ENCODE results near the gene ADCY5. TPM values are rescaled to one million over a fixed set of nuclear protein-coding genes. Genes with fewer than 3 reads are reported as not detected.

The ADCY5 gene
- total RNA-seq, 1 experiment from 2014 or later, result 1.4 TPM

DNA sequence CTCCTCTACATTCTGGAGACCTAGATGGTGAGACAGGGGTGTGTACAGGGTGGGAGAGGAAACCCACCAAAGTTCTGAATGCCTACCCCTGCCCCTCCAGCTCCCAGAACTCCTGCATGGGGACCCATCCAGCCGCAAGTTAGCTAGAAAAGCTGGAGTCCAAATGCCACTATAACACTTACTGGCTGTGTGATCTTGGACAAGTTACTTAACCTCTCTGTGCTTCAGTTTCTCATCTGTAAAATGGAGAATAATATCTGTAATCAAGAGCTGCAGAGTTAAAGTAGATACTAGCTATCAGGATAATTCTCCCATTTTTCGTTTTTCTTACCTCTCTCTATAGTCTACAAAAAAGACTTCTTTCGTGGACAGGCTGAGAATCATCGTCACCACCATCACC, 63.4 kb downstream of the ADCY5 start:
- Histone ChIP-seq H3K27me3 (ENCODE audit: control insufficient read depth, insufficient read depth, low read length) (no peaks in the 10 kb centered on the region; the same call in 1 of the 2 replicates), H3K4me3 (ENCODE audit: low read depth in 2 of 2, low read length in 2 of 2) (no peak overlapping the region), H3K4me1 (ENCODE audit: control insufficient read depth, insufficient read depth, low read length) (peaks cover 7% of the 10 kb centered on the region), H3K27ac (ENCODE audit: low read length) (no peak overlapping the region), H3K9me3 (ENCODE audit: control insufficient read depth, insufficient read depth, low read depth, low read length) (no peaks in the 10 kb centered on the region), H3K36me3 (ENCODE audit: control insufficient read depth, insufficient read depth, low read length) (no peaks in the 10 kb centered on the region)
- ChIA-PET CTCF (no interaction called here), POLR2A (no interaction called here)
- no TSS peak for BruUV-seq (replicated peaks)
- intact Hi-C loops (cut with micrococcal nuclease; ENCODE audit: unreplicated experiment) (no loop called here), in situ Hi-C loops (cut with HindIII; ENCODE audit: low pct_unique_long_range_greater_than_20kb, low sequenced_read_pairs) (no loop called here)
- ATAC-seq (no peak), DNase-seq (ENCODE audit: low read depth, low spot score) (no peak)
- TF ChIP-seq, protein P1, sequence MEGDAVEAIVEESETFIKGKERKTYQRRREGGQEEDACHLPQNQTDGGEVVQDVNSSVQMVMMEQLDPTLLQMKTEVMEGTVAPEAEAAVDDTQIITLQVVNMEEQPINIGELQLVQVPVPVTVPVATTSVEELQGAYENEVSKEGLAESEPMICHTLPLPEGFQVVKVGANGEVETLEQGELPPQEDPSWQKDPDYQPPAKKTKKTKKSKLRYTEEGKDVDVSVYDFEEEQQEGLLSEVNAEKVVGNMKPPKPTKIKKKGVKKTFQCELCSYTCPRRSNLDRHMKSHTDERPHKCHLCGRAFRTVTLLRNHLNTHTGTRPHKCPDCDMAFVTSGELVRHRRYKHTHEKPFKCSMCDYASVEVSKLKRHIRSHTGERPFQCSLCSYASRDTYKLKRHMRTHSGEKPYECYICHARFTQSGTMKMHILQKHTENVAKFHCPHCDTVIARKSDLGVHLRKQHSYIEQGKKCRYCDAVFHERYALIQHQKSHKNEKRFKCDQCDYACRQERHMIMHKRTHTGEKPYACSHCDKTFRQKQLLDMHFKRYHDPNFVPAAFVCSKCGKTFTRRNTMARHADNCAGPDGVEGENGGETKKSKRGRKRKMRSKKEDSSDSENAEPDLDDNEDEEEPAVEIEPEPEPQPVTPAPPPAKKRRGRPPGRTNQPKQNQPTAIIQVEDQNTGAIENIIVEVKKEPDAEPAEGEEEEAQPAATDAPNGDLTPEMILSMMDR (IDR thresholded peaks at IDR 0.05), result no peak
- TF ChIP-seq, protein P2, sequence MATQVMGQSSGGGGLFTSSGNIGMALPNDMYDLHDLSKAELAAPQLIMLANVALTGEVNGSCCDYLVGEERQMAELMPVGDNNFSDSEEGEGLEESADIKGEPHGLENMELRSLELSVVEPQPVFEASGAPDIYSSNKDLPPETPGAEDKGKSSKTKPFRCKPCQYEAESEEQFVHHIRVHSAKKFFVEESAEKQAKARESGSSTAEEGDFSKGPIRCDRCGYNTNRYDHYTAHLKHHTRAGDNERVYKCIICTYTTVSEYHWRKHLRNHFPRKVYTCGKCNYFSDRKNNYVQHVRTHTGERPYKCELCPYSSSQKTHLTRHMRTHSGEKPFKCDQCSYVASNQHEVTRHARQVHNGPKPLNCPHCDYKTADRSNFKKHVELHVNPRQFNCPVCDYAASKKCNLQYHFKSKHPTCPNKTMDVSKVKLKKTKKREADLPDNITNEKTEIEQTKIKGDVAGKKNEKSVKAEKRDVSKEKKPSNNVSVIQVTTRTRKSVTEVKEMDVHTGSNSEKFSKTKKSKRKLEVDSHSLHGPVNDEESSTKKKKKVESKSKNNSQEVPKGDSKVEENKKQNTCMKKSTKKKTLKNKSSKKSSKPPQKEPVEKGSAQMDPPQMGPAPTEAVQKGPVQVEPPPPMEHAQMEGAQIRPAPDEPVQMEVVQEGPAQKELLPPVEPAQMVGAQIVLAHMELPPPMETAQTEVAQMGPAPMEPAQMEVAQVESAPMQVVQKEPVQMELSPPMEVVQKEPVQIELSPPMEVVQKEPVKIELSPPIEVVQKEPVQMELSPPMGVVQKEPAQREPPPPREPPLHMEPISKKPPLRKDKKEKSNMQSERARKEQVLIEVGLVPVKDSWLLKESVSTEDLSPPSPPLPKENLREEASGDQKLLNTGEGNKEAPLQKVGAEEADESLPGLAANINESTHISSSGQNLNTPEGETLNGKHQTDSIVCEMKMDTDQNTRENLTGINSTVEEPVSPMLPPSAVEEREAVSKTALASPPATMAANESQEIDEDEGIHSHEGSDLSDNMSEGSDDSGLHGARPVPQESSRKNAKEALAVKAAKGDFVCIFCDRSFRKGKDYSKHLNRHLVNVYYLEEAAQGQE (IDR thresholded peaks at IDR 0.05; ENCODE audit: insufficient read depth in 1 of 2, low read depth in 2 of 2, low read length in 1 of 2), result no peak
- TF ChIP-seq SIN3A (IDR thresholded peaks at IDR 0.05; ENCODE audit: borderline replicate concordance, insufficient read depth, low read depth, low read length), result no peak
- TF ChIP-seq TCF7L2 (IDR thresholded peaks at IDR 0.05; ENCODE audit: low read depth, low read length), result no peak
- no peak for TF ChIP-seq POLR2AphosphoS5 (IDR thresholded peaks at IDR 0.05; ENCODE audit: low read depth, low read length)

DNA sequence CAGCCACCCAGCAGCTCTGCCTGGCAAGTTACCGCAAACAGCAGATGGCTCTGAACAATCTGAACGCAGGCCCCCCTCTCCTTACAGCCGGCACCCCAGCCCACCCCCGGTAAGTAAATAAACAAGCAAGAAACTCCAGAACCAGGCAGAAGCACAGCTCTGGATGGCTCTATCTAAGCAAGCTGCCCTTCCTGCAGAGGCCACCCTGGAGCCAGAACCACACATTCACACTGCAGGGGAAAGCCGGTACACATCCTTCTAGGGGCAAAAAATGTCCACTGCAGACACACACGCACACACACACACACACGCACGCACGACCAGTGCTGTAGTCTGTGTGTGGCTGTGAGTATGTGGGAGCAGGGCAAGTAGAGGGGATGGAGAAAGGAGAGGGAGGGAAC, 63.9 kb downstream of the ADCY5 start:
- DNase-seq (ENCODE audit: low read depth, low spot score), result no peak

DNA sequence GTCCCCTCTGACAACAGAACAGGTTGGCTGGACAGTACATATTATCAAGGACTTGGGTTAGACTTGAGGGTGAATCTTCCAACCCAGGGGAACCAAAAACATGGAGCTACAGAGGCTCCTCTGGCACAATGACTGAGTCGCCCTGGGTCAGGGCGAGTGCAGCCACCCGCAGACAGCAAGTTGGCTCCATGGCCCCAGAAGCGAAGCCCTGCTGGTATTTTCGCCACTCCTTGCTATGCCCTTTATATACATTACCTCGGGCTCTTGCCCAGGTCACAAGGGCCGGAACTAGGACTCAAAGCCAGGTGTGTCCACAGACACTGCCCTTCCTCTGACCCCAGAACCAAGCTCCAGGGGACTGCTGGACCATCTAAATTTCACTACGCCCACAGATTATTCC, 64.6 kb downstream of the ADCY5 start:
- no peak overlapping the region for H3K4me3 ChIP-seq (ENCODE audit: low read depth in 2 of 2, low read length in 2 of 2)
- peaks cover 7% of the 10 kb centered on the region for H3K4me1 ChIP-seq (ENCODE audit: control insufficient read depth, insufficient read depth, low read length)
- TF ChIP-seq TCF7L2 (IDR thresholded peaks at IDR 0.05; ENCODE audit: low read depth, low read length) (no peak), SIN3A (IDR thresholded peaks at IDR 0.05; ENCODE audit: borderline replicate concordance, insufficient read depth, low read depth, low read length) (no peak), POLR2AphosphoS5 (IDR thresholded peaks at IDR 0.05; ENCODE audit: low read depth, low read length) (no peak)
- TF ChIP-seq, protein P2 (IDR thresholded peaks at IDR 0.05; ENCODE audit: insufficient read depth in 1 of 2, low read depth in 2 of 2, low read length in 1 of 2), result no peak
- TF ChIP-seq, protein P1 (IDR thresholded peaks at IDR 0.05), result no peak
- BruUV-seq (replicated peaks), result no TSS peak
- POLR2A ChIA-PET, result no interaction called here
- CTCF ChIA-PET, result no interaction called here
- ATAC-seq, result no peak
- in situ Hi-C loops (cut with HindIII; ENCODE audit: low pct_unique_long_range_greater_than_20kb, low sequenced_read_pairs) (no loop called here), intact Hi-C loops (cut with micrococcal nuclease; ENCODE audit: unreplicated experiment) (no loop called here)
- no peaks in the 10 kb centered on the region for H3K9me3 ChIP-seq (ENCODE audit: control insufficient read depth, insufficient read depth, low read depth, low read length)
- H3K27me3 ChIP-seq (ENCODE audit: control insufficient read depth, insufficient read depth, low read length), result no peaks in the 10 kb centered on the region; the same call in 1 of the 2 replicates
- H3K36me3 ChIP-seq (ENCODE audit: control insufficient read depth, insufficient read depth, low read length), result no peaks in the 10 kb centered on the region
- DNase-seq (ENCODE audit: low read depth, low spot score), result no peak
- H3K27ac ChIP-seq (ENCODE audit: low read length), result no peak overlapping the region

More for the DNA sequence above, 63.9 kb downstream of the ADCY5 start:
- H3K27me3 ChIP-seq (ENCODE audit: control insufficient read depth, insufficient read depth, low read length), result no peaks in the 10 kb centered on the region; the same call in 1 of the 2 replicates
- BruUV-seq (replicated peaks), result no TSS peak
- no peak overlapping the region for H3K27ac ChIP-seq (ENCODE audit: low read length)
- H3K36me3 ChIP-seq (ENCODE audit: control insufficient read depth, insufficient read depth, low read length), result no peaks in the 10 kb centered on the region
- in situ Hi-C loops (cut with HindIII; ENCODE audit: low pct_unique_long_range_greater_than_20kb, low sequenced_read_pairs), result no loop called here
- no peak for ATAC-seq
- CTCF ChIA-PET, result no interaction called here
- no peaks in the 10 kb centered on the region for H3K9me3 ChIP-seq (ENCODE audit: control insufficient read depth, insufficient read depth, low read depth, low read length)
- intact Hi-C loops (cut with micrococcal nuclease; ENCODE audit: unreplicated experiment), result no loop called here
- no peak overlapping the region for H3K4me3 ChIP-seq (ENCODE audit: low read depth in 2 of 2, low read length in 2 of 2)
- H3K4me1 ChIP-seq (ENCODE audit: control insufficient read depth, insufficient read depth, low read length), result peaks cover 7% of the 10 kb centered on the region
- POLR2A ChIA-PET, result no interaction called here
- TF ChIP-seq POLR2AphosphoS5 (IDR thresholded peaks at IDR 0.05; ENCODE audit: low read depth, low read length), result no peak

All from Panc1 (cell line).